Sigmoid colon (tissue), 3 donors: Measurements from ENCODE around the gene MYCN.
A peak's percentile ranks its signal among the peaks of the same experiment; 100 is the strongest.

Experiments used
- POLR2A ChIP-seq, 2 donors: fragments of 450-650 bp; IDR thresholded peaks; one replicate each; pipeline ENCODE4 v1.6.1; 2016; ENCODE audit warnings: antibody characterized with exemption in 2 of 2, mild to moderate bottlenecking in 2 of 2, moderate library complexity in 2 of 2
- TF ChIP-seq, protein P1 (sequence below), 4 experiments: fragments of 450-650 bp in 3 of 4; fragments of 200-600 bp in 1 of 4; IDR thresholded peaks; one replicate each; pipeline ENCODE4 v1.5.1; 2016 to 2019; ENCODE audit warnings: antibody characterized with exemption in 4 of 4, mild to moderate bottlenecking in 3 of 4, moderate library complexity in 2 of 4

- TF ChIP-seq, protein P1, sequence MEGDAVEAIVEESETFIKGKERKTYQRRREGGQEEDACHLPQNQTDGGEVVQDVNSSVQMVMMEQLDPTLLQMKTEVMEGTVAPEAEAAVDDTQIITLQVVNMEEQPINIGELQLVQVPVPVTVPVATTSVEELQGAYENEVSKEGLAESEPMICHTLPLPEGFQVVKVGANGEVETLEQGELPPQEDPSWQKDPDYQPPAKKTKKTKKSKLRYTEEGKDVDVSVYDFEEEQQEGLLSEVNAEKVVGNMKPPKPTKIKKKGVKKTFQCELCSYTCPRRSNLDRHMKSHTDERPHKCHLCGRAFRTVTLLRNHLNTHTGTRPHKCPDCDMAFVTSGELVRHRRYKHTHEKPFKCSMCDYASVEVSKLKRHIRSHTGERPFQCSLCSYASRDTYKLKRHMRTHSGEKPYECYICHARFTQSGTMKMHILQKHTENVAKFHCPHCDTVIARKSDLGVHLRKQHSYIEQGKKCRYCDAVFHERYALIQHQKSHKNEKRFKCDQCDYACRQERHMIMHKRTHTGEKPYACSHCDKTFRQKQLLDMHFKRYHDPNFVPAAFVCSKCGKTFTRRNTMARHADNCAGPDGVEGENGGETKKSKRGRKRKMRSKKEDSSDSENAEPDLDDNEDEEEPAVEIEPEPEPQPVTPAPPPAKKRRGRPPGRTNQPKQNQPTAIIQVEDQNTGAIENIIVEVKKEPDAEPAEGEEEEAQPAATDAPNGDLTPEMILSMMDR (IDR thresholded peaks at IDR 0.05): peak in 3 of 4 experiments; percentile 9 to 65 (median 64)
- TF ChIP-seq POLR2A (IDR thresholded peaks at IDR 0.05): no peak
Measured at GRCh38 chr2:15939556-15939853, 845 bp upstream of the MYCN start.
